Stimulated activated CD8-positive, alpha-beta memory T cell treated with anti-CD3 and anti-CD28 coated beads, Interleukin-15, amount 100 ng/mL, for 24 hours (primary cell): ENCODE measurements around the gene ROBO2.

ENCODE experiments used
- DNase-seq: peaks from one replicate; pipeline ENCODE4 v3.0.0-alpha.2; 2020; ENCODE audit warnings: low read depth

The ROBO2 gene

GRCh38 chr3:77052733-77053670 lies 13.1 kb downstream of the ROBO2 start:
- no peak for DNase-seq

- DNase-seq, result no peak
Measured at GRCh38 chr3:77053795-77054194, 13.9 kb downstream of the ROBO2 start.

- no peak for DNase-seq
Measured at GRCh38 chr3:77055841-77056341, 16.0 kb downstream of the ROBO2 start.

- no peak for DNase-seq
Measured at GRCh38 chr3:77059354-77059753, 19.5 kb downstream of the ROBO2 start.

- no peak for DNase-seq
Measured at GRCh38 chr3:77063423-77063822, 23.5 kb downstream of the ROBO2 start.

GRCh38 chr3:77065750-77066149 lies 25.9 kb downstream of the ROBO2 start:
- DNase-seq, result no peak

GRCh38 chr3:77066829-77067228 lies 26.9 kb downstream of the ROBO2 start:
- no peak for DNase-seq

- DNase-seq, result no peak
Measured at GRCh38 chr3:77068808-77069207, 28.9 kb downstream of the ROBO2 start.

GRCh38 chr3:77071364-77071763 lies 31.5 kb downstream of the ROBO2 start:
- no peak for DNase-seq

GRCh38 chr3:77071809-77072208 lies 31.9 kb downstream of the ROBO2 start:
- DNase-seq, result no peak

- no peak for DNase-seq
Measured at GRCh38 chr3:77072232-77072631, 32.3 kb downstream of the ROBO2 start.

GRCh38 chr3:77078279-77078678 lies 38.4 kb downstream of the ROBO2 start:
- no peak for DNase-seq

GRCh38 chr3:77079988-77080610 lies 40.2 kb downstream of the ROBO2 start:
- DNase-seq, result no peak

- DNase-seq, result no peak
Measured at GRCh38 chr3:77081240-77081661, 41.4 kb downstream of the ROBO2 start.

GRCh38 chr3:77084511-77084910 lies 44.6 kb downstream of the ROBO2 start:
- DNase-seq, result no peak

GRCh38 chr3:77086408-77086807 lies 46.5 kb downstream of the ROBO2 start:
- DNase-seq, result no peak

- no peak for DNase-seq
Measured at GRCh38 chr3:77091809-77092208, 51.9 kb downstream of the ROBO2 start.

- DNase-seq, result no peak
Measured at GRCh38 chr3:77093101-77093500, 53.2 kb downstream of the ROBO2 start.

- DNase-seq, result no peak
Measured at GRCh38 chr3:77096145-77096544, 56.2 kb downstream of the ROBO2 start.

GRCh38 chr3:77096966-77097890 lies 57.3 kb downstream of the ROBO2 start:
- no peak for DNase-seq

- no peak for DNase-seq
Measured at GRCh38 chr3:77102951-77103769, 63.3 kb downstream of the ROBO2 start.
